ENCODE results near the gene ATF6.
A peak's percentile ranks its signal among the peaks of the same experiment; 100 is the strongest.
"Not testable (repeated sequence)": the region's sequence is repeated elsewhere in the genome, so short reads cannot be mapped to it uniquely, and the experiment has no call there.

ATF6 gene

GRCh38 chr1:161816201-161816600 is 50.1 kb downstream of the ATF6 start:
- no peak overlapping the region for H3K4me3 ChIP-seq (replicated peaks; ENCODE audit: low read depth, low read length)
- DNase-seq (ENCODE audit: low read depth): peak; percentile 28
- TF ChIP-seq CTCF (IDR thresholded peaks at IDR 0.05; ENCODE audit: low read length, missing control alignments): no peak

GRCh38 chr1:161817176-161817730 is 51.1 kb downstream of the ATF6 start:
- no peak overlapping the region for H3K4me3 ChIP-seq (replicated peaks; ENCODE audit: low read depth, low read length)
- DNase-seq (ENCODE audit: low read depth): no peak
- no peak for TF ChIP-seq CTCF (IDR thresholded peaks at IDR 0.05; ENCODE audit: low read length, missing control alignments)

- no peak for TF ChIP-seq CTCF (IDR thresholded peaks at IDR 0.05; ENCODE audit: low read length, missing control alignments)
- no peak overlapping the region for H3K4me3 ChIP-seq (replicated peaks; ENCODE audit: low read depth, low read length)
- DNase-seq (ENCODE audit: low read depth): no peak
Measured at GRCh38 chr1:161820914-161821313, 54.8 kb downstream of the ATF6 start.

GRCh38 chr1:161824618-161825017 is 58.5 kb downstream of the ATF6 start:
- H3K4me3 ChIP-seq (replicated peaks; ENCODE audit: low read depth, low read length): no peak overlapping the region
- no peak for TF ChIP-seq CTCF (IDR thresholded peaks at IDR 0.05; ENCODE audit: low read length, missing control alignments)
- no peak for DNase-seq (ENCODE audit: low read depth)

GRCh38 chr1:161825831-161826230 is 59.7 kb downstream of the ATF6 start:
- TF ChIP-seq CTCF (IDR thresholded peaks at IDR 0.05; ENCODE audit: low read length, missing control alignments): no peak

GRCh38 chr1:161826478-161826877 is 60.4 kb downstream of the ATF6 start:
- no peak for TF ChIP-seq CTCF (IDR thresholded peaks at IDR 0.05; ENCODE audit: low read length, missing control alignments)
- no peak for DNase-seq (ENCODE audit: low read depth)
- no peak overlapping the region for H3K4me3 ChIP-seq (replicated peaks; ENCODE audit: low read depth, low read length)

More at GRCh38 chr1:161825831-161826230, 59.7 kb downstream of the ATF6 start:
- H3K4me3 ChIP-seq (replicated peaks; ENCODE audit: low read depth, low read length): no peak overlapping the region
- DNase-seq (ENCODE audit: low read depth): no peak

GRCh38 chr1:161827786-161828185 is 61.7 kb downstream of the ATF6 start:
- no peak overlapping the region for H3K4me3 ChIP-seq (replicated peaks; ENCODE audit: low read depth, low read length)
- no peak for TF ChIP-seq CTCF (IDR thresholded peaks at IDR 0.05; ENCODE audit: low read length, missing control alignments)
- DNase-seq (ENCODE audit: low read depth): no peak

- not testable (repeated sequence) for DNase-seq (ENCODE audit: low read depth); H3K4me3 ChIP-seq (replicated peaks; ENCODE audit: low read depth, low read length)
Measured at GRCh38 chr1:161832299-161832907, 66.3 kb downstream of the ATF6 start.

Data from fibroblast of pulmonary artery (primary cell).